HL-60 (cell line): ENCODE measurements around the gene DOHH.

Source experiments
- POLR2AphosphoS5 ChIP-seq: IDR thresholded peaks from 2 replicates; pipeline ENCODE4 v1.6.1; 2012; ENCODE audit warnings: low read depth
- TF ChIP-seq, protein P1 (sequence below): IDR thresholded peaks from one replicate; pipeline ENCODE4 v1.5.1; 2011; ENCODE audit warnings: low read length, control low read depth, inconsistent platforms; ENCODE audit not compliant: insufficient read depth
- TF ChIP-seq, protein P2 (sequence below): IDR thresholded peaks from 2 replicates; pipeline ENCODE4 v1.6.1; 2012; ENCODE audit warnings: low read depth; ENCODE audit not compliant: insufficient replicate concordance

DNA sequence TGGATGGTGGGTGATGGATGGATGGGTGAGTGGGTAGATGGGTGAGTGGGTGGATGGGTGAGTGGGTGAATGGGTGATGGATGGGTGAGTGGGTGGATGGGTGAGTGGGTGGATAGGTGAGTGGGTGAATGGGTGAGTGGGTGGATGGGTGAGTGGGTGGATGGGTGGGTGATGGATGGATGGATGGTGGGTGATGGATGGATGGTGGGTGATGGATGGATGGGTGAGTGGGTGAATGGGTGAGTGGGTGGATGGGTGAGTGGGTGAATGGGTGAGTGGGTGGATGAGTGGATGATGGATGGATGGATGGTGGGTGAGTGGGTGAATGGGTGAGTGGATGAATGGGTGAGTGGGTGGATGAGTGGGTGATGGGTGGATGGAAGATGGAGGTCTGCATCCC lies 23.0 kb downstream of the DOHH start:
- TF ChIP-seq, protein P1, sequence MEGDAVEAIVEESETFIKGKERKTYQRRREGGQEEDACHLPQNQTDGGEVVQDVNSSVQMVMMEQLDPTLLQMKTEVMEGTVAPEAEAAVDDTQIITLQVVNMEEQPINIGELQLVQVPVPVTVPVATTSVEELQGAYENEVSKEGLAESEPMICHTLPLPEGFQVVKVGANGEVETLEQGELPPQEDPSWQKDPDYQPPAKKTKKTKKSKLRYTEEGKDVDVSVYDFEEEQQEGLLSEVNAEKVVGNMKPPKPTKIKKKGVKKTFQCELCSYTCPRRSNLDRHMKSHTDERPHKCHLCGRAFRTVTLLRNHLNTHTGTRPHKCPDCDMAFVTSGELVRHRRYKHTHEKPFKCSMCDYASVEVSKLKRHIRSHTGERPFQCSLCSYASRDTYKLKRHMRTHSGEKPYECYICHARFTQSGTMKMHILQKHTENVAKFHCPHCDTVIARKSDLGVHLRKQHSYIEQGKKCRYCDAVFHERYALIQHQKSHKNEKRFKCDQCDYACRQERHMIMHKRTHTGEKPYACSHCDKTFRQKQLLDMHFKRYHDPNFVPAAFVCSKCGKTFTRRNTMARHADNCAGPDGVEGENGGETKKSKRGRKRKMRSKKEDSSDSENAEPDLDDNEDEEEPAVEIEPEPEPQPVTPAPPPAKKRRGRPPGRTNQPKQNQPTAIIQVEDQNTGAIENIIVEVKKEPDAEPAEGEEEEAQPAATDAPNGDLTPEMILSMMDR = no peak
- TF ChIP-seq POLR2AphosphoS5 = no peak
- TF ChIP-seq, protein P2, sequence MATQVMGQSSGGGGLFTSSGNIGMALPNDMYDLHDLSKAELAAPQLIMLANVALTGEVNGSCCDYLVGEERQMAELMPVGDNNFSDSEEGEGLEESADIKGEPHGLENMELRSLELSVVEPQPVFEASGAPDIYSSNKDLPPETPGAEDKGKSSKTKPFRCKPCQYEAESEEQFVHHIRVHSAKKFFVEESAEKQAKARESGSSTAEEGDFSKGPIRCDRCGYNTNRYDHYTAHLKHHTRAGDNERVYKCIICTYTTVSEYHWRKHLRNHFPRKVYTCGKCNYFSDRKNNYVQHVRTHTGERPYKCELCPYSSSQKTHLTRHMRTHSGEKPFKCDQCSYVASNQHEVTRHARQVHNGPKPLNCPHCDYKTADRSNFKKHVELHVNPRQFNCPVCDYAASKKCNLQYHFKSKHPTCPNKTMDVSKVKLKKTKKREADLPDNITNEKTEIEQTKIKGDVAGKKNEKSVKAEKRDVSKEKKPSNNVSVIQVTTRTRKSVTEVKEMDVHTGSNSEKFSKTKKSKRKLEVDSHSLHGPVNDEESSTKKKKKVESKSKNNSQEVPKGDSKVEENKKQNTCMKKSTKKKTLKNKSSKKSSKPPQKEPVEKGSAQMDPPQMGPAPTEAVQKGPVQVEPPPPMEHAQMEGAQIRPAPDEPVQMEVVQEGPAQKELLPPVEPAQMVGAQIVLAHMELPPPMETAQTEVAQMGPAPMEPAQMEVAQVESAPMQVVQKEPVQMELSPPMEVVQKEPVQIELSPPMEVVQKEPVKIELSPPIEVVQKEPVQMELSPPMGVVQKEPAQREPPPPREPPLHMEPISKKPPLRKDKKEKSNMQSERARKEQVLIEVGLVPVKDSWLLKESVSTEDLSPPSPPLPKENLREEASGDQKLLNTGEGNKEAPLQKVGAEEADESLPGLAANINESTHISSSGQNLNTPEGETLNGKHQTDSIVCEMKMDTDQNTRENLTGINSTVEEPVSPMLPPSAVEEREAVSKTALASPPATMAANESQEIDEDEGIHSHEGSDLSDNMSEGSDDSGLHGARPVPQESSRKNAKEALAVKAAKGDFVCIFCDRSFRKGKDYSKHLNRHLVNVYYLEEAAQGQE = no peak
